Measurements from ENCODE around the gene TWF1. TPM values are rescaled to one million over a fixed set of nuclear protein-coding genes. Genes with fewer than 3 reads are reported as not detected.
"Not testable (repeated sequence)": the region's sequence is repeated elsewhere in the genome, so short reads cannot be mapped to it uniquely, and the experiment has no call there.

Gene TWF1
- total RNA-seq, 1 donor from 2014 or later: 42.9 TPM

DNA sequence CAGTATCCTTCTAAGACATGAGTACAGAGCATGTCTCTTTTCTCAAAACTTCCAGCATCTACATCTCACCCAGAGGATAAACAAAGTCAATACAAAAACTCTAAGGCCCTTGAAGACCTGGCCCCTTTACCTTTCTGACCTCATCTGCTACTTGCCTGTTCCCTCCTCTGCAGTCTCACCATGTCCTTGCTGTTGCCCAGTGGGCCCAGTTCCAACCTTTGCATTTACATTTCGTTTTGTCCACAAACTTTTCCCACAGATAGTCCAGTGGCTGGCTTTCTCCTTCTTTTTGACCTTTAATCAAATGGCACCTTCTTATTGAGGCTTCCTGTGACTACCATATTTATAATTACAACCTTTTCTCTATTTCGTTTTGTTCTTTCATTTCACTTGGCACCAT, 45.7 kb downstream of the TWF1 start:
- H3K4me1 Mint-ChIP-seq: peaks cover 15% of the 10 kb centered on the region
- TF ChIP-seq, protein P1, sequence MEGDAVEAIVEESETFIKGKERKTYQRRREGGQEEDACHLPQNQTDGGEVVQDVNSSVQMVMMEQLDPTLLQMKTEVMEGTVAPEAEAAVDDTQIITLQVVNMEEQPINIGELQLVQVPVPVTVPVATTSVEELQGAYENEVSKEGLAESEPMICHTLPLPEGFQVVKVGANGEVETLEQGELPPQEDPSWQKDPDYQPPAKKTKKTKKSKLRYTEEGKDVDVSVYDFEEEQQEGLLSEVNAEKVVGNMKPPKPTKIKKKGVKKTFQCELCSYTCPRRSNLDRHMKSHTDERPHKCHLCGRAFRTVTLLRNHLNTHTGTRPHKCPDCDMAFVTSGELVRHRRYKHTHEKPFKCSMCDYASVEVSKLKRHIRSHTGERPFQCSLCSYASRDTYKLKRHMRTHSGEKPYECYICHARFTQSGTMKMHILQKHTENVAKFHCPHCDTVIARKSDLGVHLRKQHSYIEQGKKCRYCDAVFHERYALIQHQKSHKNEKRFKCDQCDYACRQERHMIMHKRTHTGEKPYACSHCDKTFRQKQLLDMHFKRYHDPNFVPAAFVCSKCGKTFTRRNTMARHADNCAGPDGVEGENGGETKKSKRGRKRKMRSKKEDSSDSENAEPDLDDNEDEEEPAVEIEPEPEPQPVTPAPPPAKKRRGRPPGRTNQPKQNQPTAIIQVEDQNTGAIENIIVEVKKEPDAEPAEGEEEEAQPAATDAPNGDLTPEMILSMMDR (conservative IDR thresholded peaks at IDR 0.05): no peak
- DNase-seq (ENCODE audit: low read depth, low spot score): no peak
- H3K27ac Mint-ChIP-seq (ENCODE audit: unreplicated experiment): no peak overlapping the region
- H3K36me3 Mint-ChIP-seq (ENCODE audit: low read depth): peaks cover 4% of the 10 kb centered on the region
- no peaks in the 10 kb centered on the region for H3K27me3 Mint-ChIP-seq (ENCODE audit: low read depth)
- H3K9me3 Mint-ChIP-seq: peaks cover 3% of the 10 kb centered on the region
- peak overlapping the region; percentile 56 for H3K4me3 Mint-ChIP-seq

DNA sequence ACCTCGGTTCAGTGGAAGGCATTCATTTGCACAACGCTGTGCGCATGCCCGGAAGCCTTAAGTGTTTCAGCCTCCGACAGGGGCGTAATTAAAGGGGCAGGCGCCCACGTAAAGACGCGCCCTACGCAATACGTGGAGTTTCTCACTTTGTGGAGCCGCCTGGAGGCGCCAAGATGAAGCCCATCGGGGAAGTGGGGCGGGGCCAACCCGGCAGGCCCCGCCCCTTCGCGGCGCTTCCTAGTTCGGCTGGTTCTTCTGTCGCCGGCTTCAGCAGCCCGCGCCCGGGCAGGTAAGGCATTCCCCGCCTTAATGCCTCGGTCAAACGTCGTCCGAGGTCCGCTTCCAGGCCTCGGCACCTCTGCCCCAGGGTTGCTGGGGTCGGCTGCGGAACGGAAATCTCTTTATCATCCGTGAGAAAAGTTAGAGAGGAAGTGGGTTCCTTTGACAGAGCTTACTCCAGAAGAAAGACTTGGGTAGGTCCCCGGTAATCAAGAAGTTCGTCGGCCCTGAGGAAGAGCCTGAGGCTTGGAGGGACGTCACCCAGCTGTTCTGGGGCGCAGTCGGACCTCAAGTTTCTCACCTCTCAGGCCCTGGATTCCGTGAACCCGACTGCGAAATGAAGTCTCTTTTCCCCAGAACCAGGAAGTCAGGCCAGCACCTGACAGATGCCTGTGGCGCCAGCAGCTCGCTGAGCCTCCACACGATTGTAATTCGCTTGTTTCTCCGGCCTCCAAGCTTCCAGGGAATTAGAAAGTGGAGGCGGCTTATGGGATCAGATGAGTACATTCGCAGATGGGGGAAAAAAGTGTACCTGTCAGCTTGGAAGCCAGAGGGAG, 47.2 kb downstream of the TWF1 start, which contains the start of the genes IRAK4 and PUS7L:
Gene IRAK4 (plus strand): TSS at position 224 of the 836 bp plus-strand sequence. CDS start 9,161 bp downstream, outside the sequence.
Gene PUS7L (minus strand): TSS at position 63 of the 836 bp plus-strand sequence. CDS start 3,545 bp downstream, outside the sequence.
- Mint-ChIP-seq H3K27me3 (ENCODE audit: low read depth) (no peaks in the 10 kb centered on the region), H3K27ac (ENCODE audit: unreplicated experiment) (peak within 1 kb of the TSS; percentile 88), H3K4me3 (peak within 1 kb of the TSS; percentile 92), H3K4me1 (peaks cover 15% of the 10 kb centered on the region), H3K9me3 (peaks cover 3% of the 10 kb centered on the region), H3K36me3 (ENCODE audit: low read depth) (peaks cover 4% of the 10 kb centered on the region)
- TF ChIP-seq, protein P1 (conservative IDR thresholded peaks at IDR 0.05): peak; percentile 44
- DNase-seq (ENCODE audit: low read depth, low spot score): peak; percentile 63

DNA sequence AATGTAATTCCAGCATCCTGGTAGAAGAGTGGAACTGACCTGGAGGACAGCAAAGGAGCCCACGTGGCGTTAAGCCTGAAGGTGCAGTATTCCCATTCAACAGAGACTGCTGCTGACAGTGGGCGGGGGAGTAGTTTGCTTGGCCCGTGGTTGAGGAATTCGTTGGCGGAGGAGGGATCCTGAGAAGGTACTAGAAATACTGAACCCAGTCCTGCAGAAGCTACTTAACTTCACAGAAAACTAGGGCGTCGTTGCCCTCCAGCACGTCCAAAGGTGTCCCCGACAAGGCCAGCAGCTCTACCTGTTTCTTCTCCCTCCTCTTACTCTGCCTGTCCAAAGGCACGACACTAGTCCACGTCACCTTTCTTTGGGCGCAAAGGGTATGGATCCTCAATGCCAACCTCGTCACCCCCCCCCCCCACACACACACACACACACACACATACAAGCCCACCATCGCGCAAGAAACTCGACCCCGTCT, 47.8 kb downstream of the TWF1 start:
- no peaks in the 10 kb centered on the region for H3K27me3 Mint-ChIP-seq (ENCODE audit: low read depth)
- H3K27ac Mint-ChIP-seq (ENCODE audit: unreplicated experiment): no peak overlapping the region
- H3K36me3 Mint-ChIP-seq (ENCODE audit: low read depth): peaks cover 4% of the 10 kb centered on the region
- TF ChIP-seq, protein P1 (conservative IDR thresholded peaks at IDR 0.05): no peak
- peaks cover 3% of the 10 kb centered on the region for H3K9me3 Mint-ChIP-seq
- peak; percentile 2 for DNase-seq (ENCODE audit: low read depth, low spot score)
- peak overlapping the region; percentile 92 for H3K4me3 Mint-ChIP-seq
- H3K4me1 Mint-ChIP-seq: peaks cover 15% of the 10 kb centered on the region

DNA sequence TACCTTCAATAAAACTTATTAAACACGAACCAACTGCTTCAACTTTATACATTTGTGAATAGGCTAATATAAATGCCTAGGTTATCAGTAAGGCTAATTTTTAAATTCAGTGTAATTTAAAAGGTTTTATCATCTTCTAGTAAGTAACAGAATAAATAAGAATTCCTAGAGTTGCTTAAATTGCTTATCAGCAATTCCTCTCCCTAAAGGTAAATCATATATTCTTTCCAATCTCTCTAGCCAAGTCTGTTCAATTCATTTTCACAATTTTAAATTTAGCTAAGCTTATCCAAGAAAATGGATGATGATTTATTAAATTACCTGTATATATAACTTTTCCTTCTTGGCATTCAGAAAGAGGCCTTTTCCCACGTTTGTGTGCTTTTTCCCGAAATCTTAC, 52.1 kb downstream of the TWF1 start:
- Mint-ChIP-seq H3K9me3 (peaks cover 4% of the 10 kb centered on the region), H3K27ac (ENCODE audit: unreplicated experiment) (no peak overlapping the region), H3K36me3 (ENCODE audit: low read depth) (peaks cover 6% of the 10 kb centered on the region), H3K27me3 (ENCODE audit: low read depth) (no peaks in the 10 kb centered on the region), H3K4me1 (peaks cover 8% of the 10 kb centered on the region), H3K4me3 (no peak overlapping the region)
- TF ChIP-seq, protein P1 (conservative IDR thresholded peaks at IDR 0.05): no peak
- no peak for DNase-seq (ENCODE audit: low read depth, low spot score)

DNA sequence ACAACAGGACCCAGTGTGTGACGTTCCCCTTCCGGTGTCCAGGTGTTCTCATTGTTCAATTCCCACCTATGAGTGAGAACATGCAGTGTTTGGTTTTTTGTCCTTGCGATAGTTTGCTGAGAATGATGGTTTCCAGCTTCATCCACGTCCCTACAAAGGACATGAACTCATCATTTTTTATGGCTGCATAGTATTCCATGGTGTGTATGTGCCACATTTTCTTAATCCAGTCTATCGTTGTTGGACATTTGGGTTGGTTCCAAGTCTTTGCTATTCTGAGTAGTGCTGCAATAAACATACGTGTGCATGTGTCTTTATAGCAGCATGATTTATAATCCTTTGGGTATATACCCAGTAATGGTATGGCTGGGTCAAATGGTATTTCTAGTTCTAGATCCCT, 54.8 kb downstream of the TWF1 start:
- DNase-seq (ENCODE audit: low read depth, low spot score); H3K27me3 Mint-ChIP-seq (ENCODE audit: low read depth); H3K9me3 Mint-ChIP-seq; H3K4me3 Mint-ChIP-seq; H3K4me1 Mint-ChIP-seq; H3K27ac Mint-ChIP-seq (ENCODE audit: unreplicated experiment); H3K36me3 Mint-ChIP-seq (ENCODE audit: low read depth): not testable (repeated sequence)

DNA sequence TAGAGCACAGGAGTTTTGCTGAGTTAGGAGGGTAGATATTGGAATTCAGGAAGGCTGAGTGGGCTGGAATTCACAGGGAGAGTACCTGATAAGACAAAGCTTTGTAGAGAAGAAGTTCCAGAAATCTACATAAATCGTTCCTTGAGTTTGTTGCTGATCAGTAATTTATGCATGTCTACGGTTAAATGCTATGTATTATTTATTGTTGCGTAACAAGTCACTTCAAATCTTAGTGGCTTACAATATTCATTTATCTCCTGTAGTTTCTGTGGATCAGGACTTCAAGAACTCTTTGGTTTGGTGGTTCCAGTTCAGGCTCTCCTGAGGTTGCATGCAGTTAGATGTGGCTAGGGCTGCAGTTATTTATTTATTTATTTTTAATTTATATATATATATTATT, 55.3 kb downstream of the TWF1 start:
- H3K4me3 Mint-ChIP-seq: no peak overlapping the region
- no peaks in the 10 kb centered on the region for H3K4me1 Mint-ChIP-seq
- TF ChIP-seq, protein P1 (conservative IDR thresholded peaks at IDR 0.05): no peak
- no peaks in the 10 kb centered on the region for H3K27me3 Mint-ChIP-seq (ENCODE audit: low read depth)
- no peak for DNase-seq (ENCODE audit: low read depth, low spot score)
- no peak overlapping the region for H3K27ac Mint-ChIP-seq (ENCODE audit: unreplicated experiment)
- peaks cover 3% of the 10 kb centered on the region for H3K36me3 Mint-ChIP-seq (ENCODE audit: low read depth)
- H3K9me3 Mint-ChIP-seq: peaks cover 4% of the 10 kb centered on the region
